Forelimb muscle (tissue), 1 donor: Measurements from ENCODE around the gene EGR4. TPM values are rescaled to one million over a fixed set of nuclear protein-coding genes. Genes with fewer than 3 reads are reported as not detected.

Experiments used
- DNase-seq: peaks from one replicate; pipeline ENCODE4 v3.0.0-alpha.2; 2013; ENCODE audit warnings: low read depth
- polyA plus RNA-seq: library from polyadenylated mRNA; unstranded; fragments of 120-200 nt; gene quantifications from one replicate; pipeline ENCODE4 v1.2.1, GENCODE V29; 2013; ENCODE audit not compliant: insufficient read length

Gene EGR4
- polyA plus RNA-seq, 1 donor: not detected

- DNase-seq: no peak
Observed at GRCh38 chr2:73250872-73251846, 42.2 kb downstream of the EGR4 start.

DNA sequence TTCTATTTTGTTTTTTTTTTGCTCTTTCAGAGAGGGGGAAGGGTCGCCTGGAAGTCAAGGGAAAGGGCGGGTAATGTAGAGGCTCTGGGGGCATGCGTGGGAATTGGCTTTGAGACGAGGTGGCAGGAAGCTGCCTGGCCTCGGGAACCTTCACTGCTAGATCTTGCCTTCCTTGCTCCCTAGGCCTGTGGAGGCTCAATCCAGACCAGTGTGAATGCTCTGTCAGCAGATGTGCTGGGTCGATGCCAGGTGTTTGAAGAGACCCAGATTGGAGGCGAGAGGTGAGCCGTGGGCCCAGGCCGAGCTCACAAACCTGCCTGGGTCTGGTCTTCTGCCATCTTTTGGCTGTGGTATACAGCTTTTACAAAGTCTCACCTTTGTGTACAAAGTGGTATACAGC is 43.7 kb downstream of the EGR4 start:
- no peak for DNase-seq

DNA sequence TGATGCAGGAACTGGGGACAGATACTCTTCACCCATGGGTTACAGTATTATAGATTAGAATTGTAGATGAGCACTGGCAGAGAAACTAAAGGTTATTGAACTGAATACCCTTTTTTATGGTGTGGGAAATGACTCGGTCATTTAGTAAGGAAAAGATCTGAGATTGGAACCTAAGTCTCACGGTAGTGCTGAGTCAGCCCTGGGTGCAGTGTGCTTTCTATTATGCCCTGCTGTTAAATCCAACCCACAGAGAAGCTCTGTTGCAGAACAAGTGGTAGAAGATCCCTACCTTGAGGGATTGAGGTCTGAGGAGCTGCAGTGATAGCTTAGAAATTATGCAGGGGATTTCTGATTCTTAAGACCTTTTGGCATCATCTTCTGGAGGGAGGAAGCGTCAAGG is 46.5 kb downstream of the EGR4 start:
- DNase-seq: no peak

DNA sequence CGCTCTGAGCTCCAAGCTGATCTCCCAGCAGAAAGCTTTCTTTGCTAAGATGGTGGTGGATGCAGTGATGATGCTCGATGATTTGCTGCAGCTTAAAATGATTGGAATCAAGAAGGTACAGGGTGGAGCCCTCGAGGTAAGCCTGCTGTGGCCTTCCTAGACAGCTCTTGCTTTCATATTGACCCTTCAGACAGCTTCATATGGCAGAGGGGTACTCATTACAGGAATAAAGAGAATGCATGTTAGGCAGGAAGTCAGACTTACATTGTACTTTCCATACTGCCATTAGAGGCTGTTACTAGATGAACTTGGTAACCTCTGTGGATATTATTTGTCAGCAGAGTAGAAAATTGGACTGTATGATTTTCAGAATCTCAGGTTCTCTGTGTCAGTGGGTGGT is 48.8 kb downstream of the EGR4 start:
- DNase-seq: no peak

DNA sequence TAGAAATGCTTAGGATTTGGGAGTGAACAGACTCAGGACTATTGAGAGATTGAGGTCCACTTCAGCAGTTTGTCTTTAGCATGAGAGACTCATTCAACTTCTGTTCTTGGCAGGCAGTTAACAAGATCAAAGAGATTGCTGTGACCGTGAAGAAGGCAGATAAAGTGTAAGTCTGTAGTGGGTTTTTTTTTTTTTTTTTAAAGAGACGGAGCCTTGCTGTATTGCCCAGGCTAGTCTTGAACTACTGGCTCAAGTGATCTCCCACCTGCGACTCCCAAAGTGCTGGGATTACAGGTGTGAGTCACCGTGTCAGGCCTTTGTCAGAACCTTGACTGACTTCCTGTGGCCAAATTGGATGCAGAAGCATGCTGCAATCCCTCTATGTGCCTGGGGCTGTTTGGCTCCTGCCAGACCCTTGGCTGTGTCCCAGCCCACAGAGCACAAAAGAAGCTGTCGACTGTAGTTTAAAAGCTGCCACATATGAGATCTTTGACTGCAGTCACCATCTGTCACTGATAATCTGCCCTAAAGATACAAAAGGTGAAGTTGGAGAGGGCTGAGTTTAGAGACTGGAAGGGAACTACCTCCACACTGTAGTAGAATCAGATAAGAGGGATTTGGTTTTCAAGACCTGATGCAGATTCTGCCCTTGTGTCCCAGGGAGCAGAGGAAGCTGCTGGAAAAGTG is 49.3 kb downstream of the EGR4 start:
- DNase-seq: no peak

Other genes with a start within 250 kb of the EGR4 start
- 6.8 TPM for gene SFXN5, start 221.8 kb downstream of the EGR4 start, polyA plus RNA-seq
- 13.0 TPM for gene RAB11FIP5, start 180.6 kb downstream of the EGR4 start, polyA plus RNA-seq
- gene NOTO, start 91.0 kb downstream of the EGR4 start, polyA plus RNA-seq: not detected
- gene SMYD5, start 79.3 kb downstream of the EGR4 start, polyA plus RNA-seq: 32.5 TPM
- 35.3 TPM for gene PRADC1, start 60.3 kb downstream of the EGR4 start, polyA plus RNA-seq
- gene CCT7, start 59.2 kb downstream of the EGR4 start, polyA plus RNA-seq: 176 TPM
- 0.18 TPM for gene FBXO41, start 9.1 kb downstream of the EGR4 start, polyA plus RNA-seq
- gene ALMS1, start 92.3 kb upstream of the EGR4 start, polyA plus RNA-seq: 15.6 TPM